SKM-1 treated with dmso at 0.1 percent for 144 hours (cell line): ENCODE results near the gene PLXND1.
A peak's percentile ranks its signal among the peaks of the same experiment; 100 is the strongest.

Experiments
- DNase-seq: peaks from one replicate; lab custom pipeline; 2025; ENCODE audit not compliant: unreplicated experiment; lab: John Stamatoyannopoulos, UW

The PLXND1 gene

DNA sequence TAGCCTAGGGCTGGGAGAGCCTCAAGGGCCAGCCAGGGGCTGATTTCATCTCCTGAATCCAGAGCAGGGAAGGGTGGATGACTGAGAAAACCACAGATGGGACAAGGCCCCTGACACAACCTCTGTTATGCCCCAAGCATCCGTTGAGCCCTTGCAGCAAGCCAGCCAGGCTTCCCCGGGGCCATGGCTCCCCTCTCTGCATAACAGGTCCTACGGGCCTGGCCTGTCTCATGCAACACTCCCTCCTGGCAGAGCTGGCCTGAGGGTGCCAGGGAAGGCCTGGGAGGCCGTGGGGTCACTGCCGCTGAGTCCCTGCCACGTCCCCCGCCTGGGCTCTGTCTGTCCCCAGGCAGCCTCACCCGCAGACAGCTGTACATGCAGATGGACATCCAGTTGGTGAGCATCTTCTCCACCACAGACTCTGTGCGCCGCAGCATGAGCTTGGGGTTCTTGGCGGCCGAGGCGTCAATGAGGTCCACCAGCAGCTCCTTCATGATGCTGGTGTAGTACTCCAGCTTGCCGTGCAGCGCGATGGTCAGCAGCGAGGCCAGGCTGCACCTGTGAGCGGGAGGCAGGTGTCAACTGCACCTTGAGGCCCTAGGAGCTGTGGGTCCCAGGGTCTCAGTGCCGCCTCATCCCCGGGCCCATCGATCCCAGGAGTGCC lies 41.4 kb downstream of the PLXND1 start:
- DNase-seq: no peak

DNA sequence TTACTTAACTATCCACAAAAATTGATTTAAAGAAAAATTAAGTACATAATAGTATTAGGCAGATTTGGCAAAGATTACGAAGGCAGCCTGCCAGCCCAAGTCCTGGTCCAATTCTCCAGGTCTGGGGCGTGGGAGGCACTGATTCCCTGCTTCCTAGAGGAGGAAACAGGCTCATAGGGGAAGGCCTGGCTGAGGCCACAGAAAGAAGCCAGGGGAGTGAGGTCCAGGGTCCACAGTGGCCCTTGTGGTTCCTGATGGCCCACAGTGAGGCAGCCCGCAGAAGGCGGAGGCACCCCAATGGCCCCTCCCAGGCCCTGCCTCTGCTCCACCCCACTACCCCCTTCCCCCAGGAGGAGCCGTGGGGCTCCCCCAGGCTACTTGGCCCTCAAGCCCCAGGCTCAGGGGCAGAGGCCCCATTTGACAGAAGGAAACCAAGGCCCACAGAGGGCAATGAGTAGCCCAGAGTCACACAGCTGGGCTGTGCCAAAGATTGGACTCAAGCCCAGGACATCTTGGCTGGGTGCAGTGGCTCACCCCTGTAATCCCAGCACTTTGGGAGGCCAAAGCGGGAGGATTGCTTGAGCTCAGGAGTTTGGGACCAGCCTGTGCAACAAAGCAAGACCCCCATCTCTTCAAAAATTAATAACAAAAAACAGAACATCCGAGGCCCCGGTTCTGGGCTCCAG lies 42.5 kb downstream of the PLXND1 start:
- no peak for DNase-seq

DNA sequence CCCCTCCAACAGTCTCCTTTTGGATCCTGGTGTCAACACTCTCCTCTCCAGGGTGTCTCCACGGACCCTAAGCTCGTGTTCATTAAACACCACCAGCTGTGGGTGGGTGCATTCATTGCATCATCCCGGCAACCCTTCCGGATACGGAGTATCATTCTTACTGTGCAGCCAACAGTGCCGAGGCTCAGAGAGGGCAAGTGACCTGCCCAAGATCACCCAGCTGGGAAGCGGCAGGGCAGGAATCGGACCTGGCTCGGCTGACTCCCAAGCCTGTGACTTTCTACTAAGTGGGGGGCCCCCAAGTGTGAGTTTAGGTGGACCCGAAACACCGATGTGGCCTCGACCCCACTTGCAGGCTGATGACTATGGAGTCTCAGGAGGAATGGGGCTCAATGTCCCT lies 43.1 kb downstream of the PLXND1 start:
- DNase-seq: no peak

DNA sequence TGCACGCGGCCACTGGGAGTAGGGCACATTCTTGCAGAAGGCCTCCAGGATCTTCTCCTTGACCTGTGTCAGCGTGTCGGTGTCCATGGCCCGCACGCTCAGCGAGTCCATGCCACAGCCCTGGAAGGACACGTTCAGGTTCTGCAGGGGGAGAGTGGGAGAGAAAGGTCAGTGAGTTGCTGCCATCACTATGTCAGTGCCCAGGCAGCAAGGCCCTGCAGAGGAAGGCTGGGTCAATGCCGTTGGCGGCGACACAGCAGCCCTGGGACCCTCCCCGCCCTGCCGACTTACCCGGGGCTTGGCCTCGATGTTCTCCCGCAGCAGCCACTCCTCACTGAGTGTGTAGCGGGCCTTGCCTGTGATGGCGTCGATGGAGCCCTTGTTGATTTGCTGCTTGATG lies 43.7 kb downstream of the PLXND1 start:
- DNase-seq: no peak

DNA sequence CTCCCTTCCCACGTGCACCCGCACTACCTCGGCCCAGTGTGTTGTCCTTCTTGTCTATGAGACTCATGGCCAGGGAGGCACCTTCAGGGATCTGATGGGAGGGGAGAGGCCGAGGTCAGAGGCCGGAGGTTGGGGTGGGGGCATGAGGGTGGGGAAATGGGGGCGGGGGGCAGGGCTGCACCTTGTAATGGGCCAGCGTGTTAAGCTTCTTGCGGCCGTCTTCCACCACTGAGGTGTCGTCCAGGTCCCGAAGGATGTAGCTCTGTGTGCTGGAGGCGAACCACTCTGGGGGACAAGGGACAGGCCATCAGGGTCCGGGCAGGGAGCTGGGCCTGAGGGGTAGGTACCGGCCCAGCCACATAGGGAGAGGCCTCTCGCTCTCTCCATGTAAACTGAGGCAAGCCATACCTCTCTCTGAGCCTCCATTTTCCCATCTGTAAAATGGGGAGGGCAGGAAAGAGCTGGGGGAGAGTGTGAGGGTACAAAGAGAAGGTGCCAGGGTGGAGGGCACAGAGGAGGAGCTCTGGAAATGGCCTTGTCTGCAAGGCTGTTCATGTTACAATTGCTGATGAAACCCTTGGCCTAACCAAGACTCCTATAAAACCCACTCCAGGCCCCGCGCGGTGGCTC lies 44.7 kb downstream of the PLXND1 start:
- no peak for DNase-seq

DNA sequence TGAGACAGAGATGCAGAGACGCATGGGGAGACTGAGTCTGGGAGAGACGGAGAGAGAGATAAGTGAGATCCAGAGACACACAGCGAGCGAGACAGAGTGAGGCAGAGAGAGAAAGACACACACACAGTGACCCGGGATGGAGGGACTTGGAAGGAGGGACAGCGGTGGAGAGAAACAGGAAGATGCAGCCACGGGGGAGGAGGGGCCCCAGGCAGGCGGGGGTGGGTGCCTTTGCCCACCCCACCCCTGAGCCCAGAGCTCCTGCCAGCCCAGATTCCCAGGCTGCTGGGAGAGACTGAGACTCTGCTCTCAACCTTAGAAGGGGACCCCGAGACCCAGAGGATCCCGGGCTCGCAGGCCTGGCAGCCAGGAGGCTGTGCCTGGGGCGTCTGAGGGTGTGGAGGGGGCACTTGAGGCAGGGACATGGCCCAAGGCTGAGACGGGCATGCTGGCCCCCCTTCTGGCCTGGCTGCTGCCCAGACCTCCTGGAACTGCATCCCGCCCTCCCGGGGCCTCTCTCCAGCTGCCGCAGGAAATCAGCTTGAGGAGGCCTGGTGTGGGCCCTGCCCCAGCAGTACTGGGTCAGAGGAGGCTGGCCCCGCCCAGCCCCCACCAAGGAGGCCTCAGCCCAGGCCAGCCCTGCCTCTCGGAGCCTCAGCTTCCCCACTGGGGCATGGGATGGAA lies 45.4 kb downstream of the PLXND1 start:
- DNase-seq: no peak

DNA sequence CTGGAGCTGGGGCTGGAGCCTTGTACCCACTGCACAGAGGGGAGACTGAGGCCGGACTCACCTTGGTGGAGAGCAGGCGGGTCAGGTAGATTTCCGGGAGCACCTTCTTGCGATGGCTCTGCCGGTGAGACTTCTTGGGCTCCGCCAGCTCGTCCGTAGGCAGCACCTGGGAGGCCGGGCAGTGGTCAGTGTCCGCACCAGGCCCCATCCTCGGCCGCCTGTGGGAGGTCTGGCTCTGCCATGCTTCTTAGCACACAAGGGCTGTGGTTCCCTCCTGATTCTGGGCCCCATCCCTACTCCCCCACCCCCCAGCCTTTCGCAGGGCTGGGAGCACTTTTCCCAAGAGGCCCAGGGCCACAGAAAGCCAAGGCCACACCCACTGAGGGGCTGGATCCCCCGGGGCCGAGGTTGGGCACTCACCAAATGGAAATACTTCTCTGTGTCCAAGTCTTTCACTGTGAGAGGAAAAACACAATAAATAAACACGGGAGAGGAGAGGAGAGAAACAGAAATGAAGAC lies 46.1 kb downstream of the PLXND1 start:
- DNase-seq: no peak

DNA sequence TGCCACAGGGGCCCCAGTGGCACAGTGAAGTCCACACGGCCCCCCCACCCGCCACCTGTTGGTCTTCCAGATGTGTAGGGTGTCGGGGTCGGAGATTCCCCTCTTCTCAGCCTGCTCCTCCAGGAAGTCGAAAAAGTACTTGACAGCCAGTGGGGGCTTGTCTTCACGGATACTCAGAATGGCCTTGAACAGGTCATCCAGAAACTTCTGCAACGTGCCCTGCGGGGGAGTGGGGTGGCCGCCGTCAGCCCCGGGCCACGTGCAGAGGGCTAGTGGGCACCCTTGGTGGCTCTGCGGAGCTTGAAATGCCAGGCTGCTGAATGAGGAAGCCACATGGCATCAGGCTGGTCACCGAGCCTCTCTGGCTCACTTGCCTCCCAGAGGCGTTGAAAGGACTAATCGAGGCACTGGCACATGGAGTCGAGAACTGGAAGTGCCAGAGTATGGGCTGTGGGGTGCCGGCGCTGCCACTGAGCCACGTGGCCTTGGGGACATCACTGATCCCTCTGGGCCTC lies 46.9 kb downstream of the PLXND1 start:
- no peak for DNase-seq

DNA sequence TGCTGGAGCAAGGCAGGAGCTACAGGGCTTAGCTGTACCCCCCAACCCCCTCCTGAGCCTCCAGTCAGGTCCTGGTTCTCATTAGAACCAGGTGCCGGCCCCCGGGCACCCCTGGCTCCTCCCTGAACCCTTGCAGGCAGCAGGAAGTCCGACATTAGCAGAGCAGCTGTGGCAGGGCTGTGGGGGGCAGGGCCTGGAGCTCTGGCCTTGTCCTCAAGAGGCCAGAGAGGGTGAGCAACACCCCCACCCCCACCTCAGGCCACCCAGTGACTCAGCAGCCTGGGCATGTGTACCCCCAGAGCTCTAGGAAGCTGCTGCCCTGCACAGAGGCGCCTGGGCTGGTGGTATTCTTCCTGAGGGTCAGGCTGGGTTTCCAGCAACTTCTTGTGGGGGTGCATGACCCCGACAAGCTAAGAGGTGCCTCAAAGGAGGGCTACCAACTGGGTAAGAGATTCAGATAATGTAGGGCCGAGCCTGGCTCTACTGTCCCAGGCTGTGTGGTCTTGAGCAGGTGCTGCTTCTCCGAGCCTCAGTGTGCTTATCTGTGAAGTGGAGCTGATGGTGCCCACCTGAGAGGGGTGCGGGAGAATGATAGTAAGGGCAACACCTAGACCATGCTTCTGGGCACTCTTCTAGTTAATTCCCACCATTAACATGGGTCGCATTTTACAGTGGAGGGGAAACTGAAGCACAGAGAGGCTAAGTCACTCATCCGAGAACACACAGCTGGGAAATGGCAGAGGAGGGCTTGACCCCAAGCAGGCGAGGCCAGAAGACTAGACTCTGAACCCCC lies 47.5 kb downstream of the PLXND1 start:
- DNase-seq: peak; percentile 34

DNA sequence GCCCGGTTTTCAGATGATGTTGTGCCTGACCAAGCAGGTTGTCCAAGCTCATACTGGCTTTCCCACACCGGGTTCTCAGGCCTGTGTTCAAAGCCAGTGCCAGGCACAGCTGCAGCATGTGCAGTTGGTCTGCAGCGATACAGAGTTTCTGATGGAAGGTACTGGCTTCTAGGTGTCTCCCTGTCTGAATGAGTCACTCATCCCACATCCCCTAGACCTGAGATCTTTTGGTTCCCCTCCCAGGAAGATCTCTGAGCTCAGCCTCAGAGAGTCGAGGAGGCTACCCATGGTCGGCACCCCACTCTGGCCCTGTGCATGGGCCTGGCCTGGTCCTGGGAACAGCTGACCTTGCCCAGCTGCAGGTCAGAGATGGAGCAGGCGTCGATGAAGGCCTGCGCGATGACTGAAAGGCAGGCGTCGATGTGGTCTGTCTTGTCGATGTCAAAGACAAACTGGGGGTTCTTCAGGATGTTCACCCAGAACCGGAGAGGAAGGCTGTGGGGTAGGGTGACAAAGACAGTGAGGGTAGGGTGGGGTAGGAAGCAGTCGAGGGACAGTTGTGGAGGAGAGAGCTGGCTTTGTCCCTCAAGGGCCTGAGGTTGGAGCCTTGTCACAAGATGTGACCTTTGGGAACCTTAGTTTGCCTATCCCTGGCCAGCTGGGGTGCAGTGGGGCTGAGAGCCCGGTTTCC lies 48.2 kb downstream of the PLXND1 start:
- no peak for DNase-seq

DNA sequence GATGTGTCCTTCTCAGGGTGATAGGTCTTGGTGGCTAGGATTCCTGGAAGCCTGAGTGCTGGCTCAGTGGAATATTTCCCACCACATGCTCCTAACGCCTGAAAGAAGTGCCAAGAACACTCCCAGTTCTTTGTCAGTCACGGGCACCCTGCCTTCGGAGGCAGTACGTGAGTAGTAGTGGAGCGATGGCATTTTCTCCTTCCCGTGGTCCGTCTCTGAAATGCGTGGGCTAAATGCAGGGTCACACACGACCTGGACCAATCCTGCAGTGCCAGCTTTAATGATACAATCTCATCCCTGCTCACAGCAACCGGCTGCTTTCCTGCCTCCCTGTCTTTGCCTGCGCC lies 49.0 kb downstream of the PLXND1 start:
- DNase-seq: no peak

DNA sequence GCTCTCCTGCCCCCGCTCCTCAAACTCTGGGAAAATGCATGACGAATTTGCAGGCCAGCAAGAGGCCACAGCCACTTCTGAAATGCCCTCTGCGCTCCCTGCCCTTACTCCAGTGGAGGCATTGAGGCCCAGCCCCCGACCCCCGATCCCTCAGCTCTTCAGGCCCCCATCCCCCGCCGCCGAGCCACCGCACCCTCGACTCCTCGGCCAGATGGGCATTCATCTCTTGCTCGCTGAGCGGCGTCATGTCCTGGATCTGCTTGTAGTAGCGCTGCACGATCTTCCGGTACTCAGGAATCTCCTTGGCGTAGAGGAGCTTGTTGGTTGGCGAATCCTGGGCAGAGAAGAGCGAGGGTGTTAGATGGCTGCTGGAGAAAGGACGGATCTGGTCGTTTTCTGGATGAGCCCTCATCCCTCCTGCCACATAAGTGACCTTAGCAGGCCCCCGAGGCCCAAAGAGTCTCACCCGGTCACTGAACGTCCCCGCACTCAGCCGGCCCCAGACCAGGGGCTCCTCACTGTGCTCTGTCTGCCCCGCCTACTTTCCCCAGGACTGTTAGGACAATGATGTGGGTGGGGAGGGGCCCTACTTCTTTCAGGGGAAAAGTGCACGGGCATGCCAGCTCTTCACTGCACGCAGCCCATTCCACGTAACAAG lies 49.5 kb downstream of the PLXND1 start:
- no peak for DNase-seq

DNA sequence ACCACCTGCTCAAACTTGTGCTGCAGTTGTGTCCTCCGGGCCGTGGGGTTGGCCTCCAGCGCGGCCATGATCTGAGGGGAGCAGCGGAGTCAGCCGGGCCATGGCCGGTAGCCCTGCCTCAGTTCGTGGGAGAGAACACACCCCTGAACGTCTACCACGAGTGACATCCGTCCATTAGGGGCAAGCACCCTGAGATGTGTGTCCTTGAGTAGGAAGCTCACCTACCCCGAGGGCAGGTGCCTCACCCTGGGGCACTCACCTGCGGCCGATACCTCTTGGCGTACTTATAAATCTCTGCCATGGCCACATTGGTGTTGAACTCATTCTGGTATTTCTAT lies 50.1 kb downstream of the PLXND1 start:
- DNase-seq: no peak

DNA sequence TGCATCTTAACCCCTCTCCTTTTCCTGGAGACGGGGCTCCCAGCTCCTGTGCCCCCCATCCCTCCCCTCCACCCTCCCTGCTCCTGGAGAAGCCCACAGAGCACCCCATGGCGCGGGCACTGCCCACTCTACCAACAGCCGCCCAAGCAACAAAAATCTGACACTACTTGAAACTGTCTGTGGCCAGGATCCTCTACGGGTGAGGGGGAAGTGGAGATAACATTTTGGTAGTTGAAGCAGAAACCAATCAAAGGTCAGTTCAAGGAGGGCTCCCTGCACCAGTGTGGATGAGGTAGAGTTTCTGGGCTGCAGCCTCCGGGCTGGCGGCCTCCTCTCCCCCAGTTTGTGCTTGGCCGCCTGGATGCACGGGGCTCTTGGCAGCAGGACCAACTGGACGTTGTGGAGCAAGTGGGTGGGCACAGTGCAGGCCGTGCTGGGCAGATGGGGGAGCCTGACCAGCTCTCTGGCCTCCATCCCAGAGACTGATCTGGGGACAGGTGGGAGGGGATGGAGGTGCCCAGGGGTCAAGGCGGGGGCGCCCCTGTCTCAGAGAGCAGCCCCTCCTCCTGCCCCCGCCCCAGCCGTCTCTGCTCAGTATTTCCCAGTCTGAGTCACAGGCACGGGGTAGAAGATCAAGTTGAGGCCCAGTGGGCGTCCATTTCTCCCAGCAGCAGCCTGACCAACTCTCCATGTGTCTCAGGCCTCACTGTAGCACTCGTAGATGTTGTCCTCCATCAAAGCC lies 50.7 kb downstream of the PLXND1 start:
- DNase-seq: no peak

DNA sequence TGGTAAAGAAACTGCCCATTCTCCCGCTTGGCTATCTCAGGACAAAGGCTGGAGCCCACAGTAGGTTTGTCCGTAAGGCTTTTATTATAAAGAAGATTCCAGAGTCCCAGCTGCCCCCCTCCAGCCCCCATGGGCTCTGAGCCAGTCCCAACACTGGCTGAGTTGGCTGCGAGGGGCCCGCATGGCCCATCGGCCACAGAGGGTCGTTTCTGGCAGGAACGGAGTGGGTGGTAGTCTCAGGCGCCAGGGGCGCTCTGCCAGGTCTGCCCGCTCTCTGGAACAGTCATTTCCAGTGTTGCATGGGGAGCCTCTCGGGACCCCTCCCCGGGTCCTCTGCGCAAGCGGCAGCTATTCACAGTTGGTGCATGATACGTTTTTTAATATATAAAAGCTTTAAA lies 51.3 kb downstream of the PLXND1 start:
- DNase-seq: no peak

DNA sequence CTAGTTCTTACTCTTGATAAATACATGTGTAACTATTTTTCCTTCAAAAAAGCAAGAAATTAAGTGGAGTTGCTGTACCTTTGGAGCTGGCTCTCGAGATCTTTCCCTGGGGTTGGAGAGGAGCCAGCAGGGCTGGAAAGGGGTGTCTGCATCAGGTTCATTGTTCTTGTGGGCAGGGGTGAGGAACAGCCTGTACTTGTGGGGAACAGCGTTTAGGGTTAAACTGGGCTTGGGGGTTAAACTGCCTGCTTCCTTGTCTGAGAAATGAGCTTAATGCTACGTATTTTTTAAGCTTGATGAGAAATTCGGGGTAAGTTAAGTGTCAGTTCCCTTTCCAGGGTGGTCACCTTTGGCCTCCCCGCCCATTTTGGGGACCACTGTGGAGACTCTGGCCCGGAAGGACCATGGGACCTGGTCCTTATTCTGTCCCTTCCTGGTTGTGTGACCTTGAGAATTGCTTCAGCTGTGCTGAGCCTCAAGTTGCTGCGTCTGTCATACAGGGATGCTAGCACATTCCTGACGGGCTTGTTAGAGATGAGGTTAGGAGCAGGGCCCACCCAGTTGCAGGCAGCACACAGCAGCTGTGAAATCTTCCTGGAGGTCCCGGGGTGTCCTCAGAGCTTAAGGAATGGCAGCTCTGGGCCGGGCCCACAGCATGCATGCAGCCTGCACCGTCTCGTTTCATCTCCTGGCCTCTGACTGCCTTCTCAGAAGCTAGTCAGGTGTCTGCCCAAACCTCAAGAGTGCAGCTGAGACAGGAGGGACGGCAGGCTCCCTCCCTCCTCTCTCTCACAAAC lies 51.9 kb downstream of the PLXND1 start:
- no peak for DNase-seq

DNA sequence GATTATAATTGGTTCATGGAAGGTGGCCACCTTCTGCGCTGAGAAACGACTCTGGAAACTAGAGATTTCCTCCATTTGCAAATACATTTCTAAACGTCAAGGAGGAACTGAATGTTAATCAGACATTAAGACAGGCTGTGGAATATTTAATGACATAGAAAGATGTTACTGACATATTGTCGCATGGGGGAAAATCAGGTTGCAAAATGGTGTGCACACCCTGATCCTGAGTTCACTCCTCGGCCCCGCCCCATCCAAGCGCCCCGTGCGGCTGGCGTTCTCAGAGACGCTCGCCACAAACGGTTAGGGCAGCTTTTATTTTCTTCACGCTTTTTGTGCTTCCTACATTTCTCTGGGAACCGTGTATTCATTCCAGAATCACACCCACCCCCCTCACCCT lies 52.8 kb downstream of the PLXND1 start:
- DNase-seq: no peak

DNA sequence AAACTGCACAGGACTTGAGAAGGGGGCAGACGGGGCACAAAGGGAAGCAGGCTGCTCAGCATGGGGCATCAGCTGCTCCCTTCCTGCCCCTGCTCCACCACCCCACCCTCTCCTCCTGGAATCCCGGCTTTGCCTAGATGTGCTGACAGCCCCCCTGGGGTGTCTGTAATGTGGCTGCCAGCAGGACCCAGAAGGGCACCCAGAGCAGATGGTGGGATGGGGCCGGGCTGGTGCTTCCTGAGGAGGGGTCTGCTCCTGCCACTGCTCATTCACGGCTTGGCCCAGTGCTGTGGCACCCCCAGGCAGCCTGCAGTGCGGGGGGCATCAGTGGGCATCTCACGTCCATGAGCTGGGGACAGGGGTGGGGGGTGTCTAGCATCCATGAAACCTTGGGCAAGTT lies 53.3 kb downstream of the PLXND1 start:
- no peak for DNase-seq
